Measurements from ENCODE around the gene HILPDA.

- TF ChIP-seq SMC3 (conservative IDR thresholded peaks at IDR 0.05; ENCODE audit: poor library complexity) (no peak), CTCF (IDR thresholded peaks at IDR 0.05; ENCODE audit: poor library complexity, severe bottlenecking) (no peak), RAD21 (conservative IDR thresholded peaks at IDR 0.05) (no peak), POLR2AphosphoS5 (IDR thresholded peaks at IDR 0.05) (no peak), TAF1 (IDR thresholded peaks at IDR 0.05; ENCODE audit: low read depth) (no peak), EP300 (conservative IDR thresholded peaks at IDR 0.05; ENCODE audit: poor library complexity, severe bottlenecking) (no peak), MXI1 (conservative IDR thresholded peaks at IDR 0.05; ENCODE audit: poor library complexity, severe bottlenecking) (no peak)
Observed at GRCh38 chr7:128431221-128431620, 24.5 kb upstream of the HILPDA start.
